Uterus (tissue), 4 donors: ENCODE measurements around the gene VIPR2. TPM values are rescaled to one million over a fixed set of nuclear protein-coding genes. Genes with fewer than 3 reads are reported as not detected.

Experiments used
- DNase-seq, 2 donors: peaks; one replicate each; pipeline ENCODE4 v3.0.0-alpha.2; 2019 to 2020
- H3K27ac ChIP-seq, 2 donors: fragments of 200-600 bp; sonication (generic); 1 replicate in 1 of 2; 2 replicates in 1 of 2; pipeline ENCODE4 v1.5.1; 2016 to 2018
- H3K27me3 ChIP-seq, 2 donors: fragments of 200-600 bp; sonication (generic); one replicate each; pipeline ENCODE4 v1.5.1; 2018 to 2019; ENCODE audit warnings: control low read depth in 1 of 2
- H3K36me3 ChIP-seq, 2 donors: fragments of 200-600 bp; sonication (generic); one replicate each; pipeline ENCODE4 v1.5.1; 2019; ENCODE audit warnings: control low read depth in 1 of 2
- H3K4me1 ChIP-seq, 2 donors: fragments of 200-600 bp; sonication (generic); one replicate each; pipeline ENCODE4 v1.5.1; 2018 to 2019; ENCODE audit warnings: control low read depth in 1 of 2
- H3K4me3 ChIP-seq, 2 donors: fragments of 200-600 bp; sonication (generic); 1 replicate in 1 of 2; 2 replicates in 1 of 2; pipeline ENCODE4 v1.5.1; 2018 to 2019; ENCODE audit warnings: mild to moderate bottlenecking in 1 of 2
- H3K9me3 ChIP-seq, 2 donors: fragments of 200-600 bp; sonication (generic); one replicate each; pipeline ENCODE4 v1.5.1; 2019; ENCODE audit warnings: control low read depth in 1 of 2
- CTCF ChIP-seq, 4 experiments: fragments of 200-600 bp in 2 of 4; fragments of 450-650 bp in 2 of 4; sonication (generic) in 2 of 4; IDR thresholded peaks; one replicate each; pipeline ENCODE4 v1.5.1; 2016 to 2019; ENCODE audit warnings: antibody characterized with exemption in 4 of 4, mild to moderate bottlenecking in 2 of 4, moderate library complexity in 1 of 4
- POLR2A ChIP-seq, 2 donors: fragments of 450-650 bp; IDR thresholded peaks; one replicate each; pipeline ENCODE4 v1.6.1; 2016; ENCODE audit warnings: antibody characterized with exemption in 2 of 2, mild to moderate bottlenecking in 1 of 2, moderate library complexity in 1 of 2
- intact Hi-C: fragments of 100-400 bp; cut with DNase I; formaldehyde crosslinking; loops from one replicate; pipeline ENCODE4 v1.15.1; 2023; ENCODE audit warnings: low total_unique reads
- total RNA-seq, 4 donors: library from RNA; depleted of rRNA in 3 of 4; stranded (reverse); fragments of >200 nt in 3 of 4; gene quantifications; one replicate each; pipeline versions ENCODE4 v1.1.0 to v1.2.4, GENCODE V29; 2014 to 2023
- donor health status: DM: yes; HTN: yes; CAD: no.

The VIPR2 gene
- total RNA-seq, 4 donors from 2014 or later: 3.1 to 9.8 (median 4.5) TPM

GRCh38 chr7:159070431-159071148, 74.1 kb downstream of the VIPR2 start:
- H3K4me3 ChIP-seq: no peak overlapping the region
- no peaks in the 10 kb centered on the region for H3K27me3 ChIP-seq
- peaks cover 0 to 12% of the 10 kb centered on the region in 2 donors for H3K4me1 ChIP-seq
- peak overlapping the region; percentile 60 to 62 for H3K27ac ChIP-seq
- H3K9me3 ChIP-seq: no peaks in the 10 kb centered on the region
- intact Hi-C loops: no loop called here
- TF ChIP-seq CTCF (IDR thresholded peaks at IDR 0.05): no peak
- TF ChIP-seq POLR2A (IDR thresholded peaks at IDR 0.05): no peak
- DNase-seq: no peak
- no peaks in the 10 kb centered on the region for H3K36me3 ChIP-seq

GRCh38 chr7:159068893-159069448, 75.7 kb downstream of the VIPR2 start:
- Histone ChIP-seq H3K27ac (peak overlapping the region; percentile 62 to 73), H3K9me3 (no peaks in the 10 kb centered on the region), H3K4me1 (peaks cover 0 to 12% of the 10 kb centered on the region in 2 donors), H3K27me3 (no peaks in the 10 kb centered on the region), H3K36me3 (no peaks in the 10 kb centered on the region), H3K4me3 (no peak overlapping the region)
- DNase-seq: no peak
- intact Hi-C loops: no loop called here
- TF ChIP-seq CTCF (IDR thresholded peaks at IDR 0.05) (no peak), POLR2A (IDR thresholded peaks at IDR 0.05) (no peak)

GRCh38 chr7:159068488-159068811, 76.2 kb downstream of the VIPR2 start:
- Histone ChIP-seq H3K4me3 (no peak overlapping the region), H3K36me3 (no peaks in the 10 kb centered on the region), H3K4me1 (peaks cover 0 to 12% of the 10 kb centered on the region in 2 donors), H3K9me3 (no peaks in the 10 kb centered on the region), H3K27me3 (no peaks in the 10 kb centered on the region), H3K27ac (peak overlapping the region; percentile 62 to 73)
- peak; percentile 59 to 75 for DNase-seq
- intact Hi-C loops: no loop called here
- TF ChIP-seq POLR2A (IDR thresholded peaks at IDR 0.05): no peak

GRCh38 chr7:159067576-159068487, 76.8 kb downstream of the VIPR2 start:
- intact Hi-C loops: no loop called here
- H3K27ac ChIP-seq: peak overlapping the region; percentile 62 to 73

More at GRCh38 chr7:159067576-159068487, 76.8 kb downstream of the VIPR2 start:
- Histone ChIP-seq H3K4me1 (peaks cover 0 to 12% of the 10 kb centered on the region in 2 donors), H3K4me3 (no peak overlapping the region), H3K36me3 (no peaks in the 10 kb centered on the region), H3K9me3 (no peaks in the 10 kb centered on the region), H3K27me3 (no peaks in the 10 kb centered on the region)
- no peak for TF ChIP-seq CTCF (IDR thresholded peaks at IDR 0.05)
- no peak for TF ChIP-seq POLR2A (IDR thresholded peaks at IDR 0.05)
- no peak for DNase-seq
